Stimulated activated CD4-positive, alpha-beta T cell treated with anti-CD3 and anti-CD28 coated beads, Interleukin-12 subunit alpha, Interleukin-12 subunit beta, amount 100 ng/mL, for 24 hours (primary cell): ENCODE measurements around the gene AP1S3.
A peak's percentile ranks its signal among the peaks of the same experiment; 100 is the strongest.
"Not testable (repeated sequence)": the region's sequence is repeated elsewhere in the genome, so short reads cannot be mapped to it uniquely, and the experiment has no call there.

Experiments used
- DNase-seq, 2 experiments: peaks; one replicate each; pipeline ENCODE4 v3.0.0-alpha.2; 2020; ENCODE audit warnings: low read depth in 2 of 2

The AP1S3 gene

DNA sequence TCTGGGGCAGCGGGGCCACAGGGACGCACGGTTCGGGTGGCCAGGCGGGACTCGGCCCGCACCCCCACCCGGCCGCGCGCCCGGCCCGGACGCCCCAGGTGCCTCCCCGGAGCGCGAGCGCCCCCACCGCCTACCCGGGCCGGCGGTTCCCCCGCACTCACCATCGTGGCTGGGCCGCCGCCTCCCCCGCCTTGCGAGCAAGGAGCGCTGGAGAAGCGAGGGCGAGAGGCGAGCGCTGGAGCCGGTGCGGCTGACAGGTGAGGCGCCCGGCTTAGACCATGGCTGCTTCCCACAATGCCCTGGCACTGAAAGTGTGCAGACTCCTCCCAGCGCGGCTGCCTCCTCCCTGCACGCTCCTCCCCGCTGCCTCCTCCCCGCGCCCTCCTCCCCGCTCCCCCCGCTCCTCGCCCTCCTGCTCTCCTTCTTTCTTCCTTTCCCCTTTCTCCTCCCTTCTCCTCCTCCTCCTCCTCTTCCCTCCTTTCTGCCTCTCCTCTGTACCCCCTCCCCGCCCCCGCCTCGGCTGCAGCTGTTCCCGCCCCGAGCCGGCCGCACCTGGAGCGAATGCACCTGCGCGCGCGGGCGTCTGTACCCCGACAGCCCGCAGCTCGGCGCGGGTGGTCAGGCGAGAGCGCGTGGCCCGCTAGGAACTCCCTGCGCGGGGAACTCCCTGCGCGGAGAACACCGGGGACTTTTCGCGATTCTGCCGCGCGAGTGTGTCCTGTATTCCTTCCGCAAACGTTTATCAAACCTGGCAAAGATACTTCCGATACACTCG lies at the start of gene AP1S3:
AP1S3 (minus strand) TSS at position 296 of the 775 bp plus-strand sequence; CDS start at position 164, 132 bp downstream.
- DNase-seq, result peak; percentile 59 to 65

- no peak for DNase-seq
Measured at GRCh38 chr2:223887127-223887526, 49.7 kb upstream of the AP1S3 start.

DNA sequence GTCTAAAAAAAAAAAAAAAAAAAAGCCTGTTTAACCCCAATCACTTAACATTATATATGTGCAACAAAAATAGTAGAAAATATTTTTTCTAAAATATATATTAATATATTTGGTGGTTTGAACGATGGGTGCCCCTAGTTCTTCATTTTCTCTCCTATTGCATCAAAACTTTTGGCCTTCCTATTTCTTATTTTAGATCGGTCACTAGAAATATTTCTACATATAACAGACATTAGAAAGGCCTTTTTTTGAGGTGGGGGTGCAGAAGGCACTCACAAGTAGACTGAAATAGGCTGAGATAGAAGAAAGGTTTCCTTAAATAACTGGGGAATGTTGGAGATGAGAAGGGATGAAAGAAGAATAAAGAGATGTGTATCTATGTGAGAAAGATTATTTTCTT lies 49.3 kb upstream of the AP1S3 start:
- DNase-seq, result no peak

DNA sequence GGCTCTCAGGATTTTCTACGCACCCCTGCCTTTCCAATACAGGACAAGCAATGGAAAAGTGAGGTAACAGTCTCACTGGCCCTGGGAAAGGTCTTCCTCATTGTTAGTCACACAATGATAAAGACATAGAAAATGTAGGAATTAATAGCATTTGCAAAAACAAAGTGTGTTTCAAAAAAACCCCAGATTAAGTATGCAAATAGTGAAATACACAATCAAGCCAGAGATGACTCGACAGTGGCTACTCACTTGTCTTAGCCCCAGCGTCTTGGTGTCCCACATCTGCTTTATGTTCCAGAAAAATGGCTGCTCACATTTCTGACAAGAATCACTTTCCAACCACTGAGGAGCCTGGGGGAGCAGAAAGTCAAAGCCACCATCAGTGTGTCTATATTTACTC lies 47.0 kb upstream of the AP1S3 start:
- DNase-seq, result no peak

DNA sequence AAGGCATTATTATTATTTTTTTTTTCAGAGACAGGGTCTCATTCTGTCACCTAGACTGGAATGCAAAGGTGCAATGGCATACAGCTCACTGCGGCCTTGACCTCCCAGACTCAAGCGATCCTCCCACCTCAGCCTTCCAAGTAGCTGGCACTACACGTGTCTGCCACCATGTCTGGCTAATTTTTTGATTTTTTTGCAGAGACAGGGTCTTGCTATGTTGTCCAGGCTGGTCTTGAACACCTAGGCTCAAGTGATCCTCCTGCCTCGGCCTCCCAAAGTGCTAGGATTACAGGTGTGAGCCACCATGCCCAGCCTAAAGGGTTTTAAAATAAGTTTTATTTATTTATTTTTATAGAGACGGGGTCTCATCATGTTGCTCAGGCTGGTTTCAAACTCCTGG lies 45.3 kb upstream of the AP1S3 start:
- no peak for DNase-seq

DNA sequence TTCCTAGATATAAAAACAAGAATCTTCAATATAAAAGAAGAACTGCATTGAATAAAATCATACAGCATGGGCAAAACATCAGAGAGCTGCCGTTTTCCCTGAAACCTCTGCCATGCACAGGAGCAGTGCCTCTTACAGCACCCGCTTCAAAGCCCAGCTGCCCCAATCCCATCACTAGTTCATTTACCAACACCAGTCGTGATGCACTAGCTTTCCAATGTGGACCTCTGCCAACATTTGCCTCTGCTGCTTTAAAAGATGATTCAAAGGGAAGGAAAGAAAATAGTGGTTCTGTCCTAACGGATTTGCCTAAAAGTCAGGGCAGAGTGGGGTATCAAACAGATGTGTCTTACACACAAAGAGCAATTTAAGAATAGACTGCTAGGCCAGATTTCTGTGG lies 43.4 kb upstream of the AP1S3 start:
- no peak for DNase-seq

- no peak for DNase-seq
Measured at GRCh38 chr2:223877721-223878410, 40.5 kb upstream of the AP1S3 start.

DNA sequence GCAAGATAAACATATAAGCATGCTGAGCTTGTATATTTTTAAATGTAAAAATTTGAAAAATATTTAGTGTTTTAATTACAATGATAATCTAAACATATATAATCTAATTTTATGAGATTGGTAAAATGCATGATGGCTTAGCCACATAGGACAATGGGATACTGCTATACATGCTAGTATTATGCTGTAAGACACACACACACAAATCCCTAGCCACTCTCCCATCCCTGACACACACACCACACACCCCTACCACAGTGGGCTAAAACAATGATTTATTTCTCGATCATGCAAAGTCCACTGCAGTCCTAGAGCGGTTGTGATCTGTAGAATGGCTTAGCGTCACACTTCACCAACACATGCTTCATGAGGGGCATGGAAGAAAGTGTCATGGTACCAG lies 36.3 kb upstream of the AP1S3 start:
- DNase-seq, result no peak

- not testable (repeated sequence) for DNase-seq
Measured at GRCh38 chr2:223872772-223873171, 35.4 kb upstream of the AP1S3 start.

- not testable (repeated sequence) for DNase-seq
Measured at GRCh38 chr2:223871661-223872060, 34.3 kb upstream of the AP1S3 start.

GRCh38 chr2:223870840-223871611 lies 33.6 kb upstream of the AP1S3 start:
- DNase-seq, result no peak

GRCh38 chr2:223868005-223868404 lies 30.6 kb upstream of the AP1S3 start:
- DNase-seq, result no peak

GRCh38 chr2:223865907-223866508 lies 28.6 kb upstream of the AP1S3 start:
- DNase-seq, result no peak

DNA sequence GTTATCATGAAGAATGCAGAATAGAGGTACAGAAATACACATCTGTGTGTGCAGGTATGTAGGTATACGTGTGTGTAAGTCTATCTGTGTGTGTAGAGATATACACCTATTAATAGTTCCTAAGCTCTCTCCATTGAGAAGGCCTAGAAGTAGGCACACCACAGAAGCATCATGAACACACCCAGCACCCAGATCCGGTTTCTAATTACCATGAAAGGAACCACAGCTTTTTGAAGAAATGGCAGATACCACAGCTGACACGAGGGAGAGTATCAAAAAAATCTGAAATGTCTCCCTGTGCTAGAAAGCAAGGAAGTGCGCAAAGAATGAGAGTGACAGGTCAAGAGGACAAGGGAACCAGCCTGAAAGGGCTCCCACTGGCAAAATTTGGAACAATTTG lies 27.7 kb upstream of the AP1S3 start:
- DNase-seq, result no peak

DNA sequence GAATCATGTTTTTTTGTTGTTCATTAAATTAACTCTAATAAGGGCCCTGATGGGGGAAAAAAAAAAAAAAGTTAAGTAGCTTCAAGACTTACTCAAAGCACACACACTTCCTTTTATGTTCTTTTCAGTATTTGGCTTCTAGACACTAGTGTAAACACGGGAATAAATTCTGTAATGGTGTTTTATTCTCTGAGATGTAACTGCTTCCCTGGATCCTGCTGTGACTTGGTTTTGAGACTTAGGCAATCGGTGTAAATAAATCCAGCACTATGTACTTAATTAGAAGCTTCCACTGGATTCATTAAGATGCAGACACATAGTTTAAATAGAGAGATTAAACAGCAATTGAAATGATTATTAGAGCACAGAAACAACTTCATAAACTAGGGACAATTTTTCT lies 26.1 kb upstream of the AP1S3 start:
- no peak for DNase-seq

DNA sequence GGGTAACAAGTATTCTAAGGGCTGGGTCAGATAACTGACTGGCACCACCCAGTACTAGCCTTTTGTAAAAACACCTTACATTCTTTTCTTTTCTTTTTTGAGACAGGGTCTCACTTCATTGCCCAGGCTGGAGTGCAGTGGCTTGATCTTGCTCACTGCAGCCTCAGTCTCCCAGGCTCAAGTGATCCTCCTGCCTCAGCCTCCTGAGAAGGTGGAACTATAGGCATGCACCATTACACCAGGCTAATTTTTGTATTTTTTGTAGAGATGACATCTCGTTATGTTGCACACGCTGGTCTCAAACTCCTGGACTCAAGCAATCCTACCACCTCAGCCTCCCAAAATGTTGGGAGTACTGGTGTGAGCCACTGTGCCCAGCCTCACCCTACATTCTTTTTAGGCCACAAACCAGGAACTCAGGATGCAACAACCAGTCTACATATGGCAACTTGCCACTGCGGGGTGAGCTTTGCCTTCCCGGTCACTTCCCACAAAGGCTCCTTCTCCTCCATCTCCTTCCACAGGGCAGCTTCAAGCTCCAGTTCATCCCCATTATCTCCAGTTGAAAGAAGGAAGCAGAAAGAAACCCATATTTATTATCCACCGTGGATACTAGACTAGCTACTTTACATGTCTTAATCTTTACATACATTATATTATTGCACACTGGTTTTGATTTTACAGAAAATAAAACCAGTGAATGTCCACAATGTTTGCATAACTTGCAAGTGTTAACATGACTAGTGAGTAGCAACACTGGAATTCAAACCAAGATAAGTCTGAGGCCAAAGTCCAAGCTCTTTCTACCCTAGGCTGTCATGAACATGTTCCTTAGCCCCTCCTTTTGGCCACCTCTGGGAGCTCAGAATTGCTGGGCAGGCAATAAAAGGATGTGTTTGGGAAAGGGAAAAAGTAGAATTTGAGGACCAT lies 23.7 kb upstream of the AP1S3 start:
- DNase-seq, result no peak

GRCh38 chr2:223859070-223859469 lies 21.7 kb upstream of the AP1S3 start:
- no peak for DNase-seq

GRCh38 chr2:223856584-223856983 lies 19.2 kb upstream of the AP1S3 start:
- DNase-seq, result no peak

DNA sequence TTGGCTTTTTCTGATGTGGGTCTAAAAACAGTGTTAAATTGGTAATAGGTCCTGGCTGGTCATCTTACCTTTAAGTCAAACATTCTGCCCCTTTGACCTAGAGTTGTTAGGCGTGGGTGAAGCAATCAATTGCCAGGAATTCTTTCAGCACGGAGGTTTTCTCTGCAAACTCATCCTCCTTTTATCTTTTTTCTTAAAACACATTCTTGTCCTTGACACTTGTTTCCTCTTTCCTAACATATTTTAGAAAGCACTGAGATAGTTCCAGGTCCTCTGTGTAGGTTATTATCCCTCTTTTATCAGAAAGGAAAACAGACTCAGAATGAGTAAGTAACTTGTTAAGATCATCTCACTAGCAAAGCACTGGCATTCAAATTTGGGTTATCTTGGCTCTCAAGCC lies 18.6 kb upstream of the AP1S3 start:
- no peak for DNase-seq

GRCh38 chr2:223855426-223855825 lies 18.0 kb upstream of the AP1S3 start:
- no peak for DNase-seq

DNA sequence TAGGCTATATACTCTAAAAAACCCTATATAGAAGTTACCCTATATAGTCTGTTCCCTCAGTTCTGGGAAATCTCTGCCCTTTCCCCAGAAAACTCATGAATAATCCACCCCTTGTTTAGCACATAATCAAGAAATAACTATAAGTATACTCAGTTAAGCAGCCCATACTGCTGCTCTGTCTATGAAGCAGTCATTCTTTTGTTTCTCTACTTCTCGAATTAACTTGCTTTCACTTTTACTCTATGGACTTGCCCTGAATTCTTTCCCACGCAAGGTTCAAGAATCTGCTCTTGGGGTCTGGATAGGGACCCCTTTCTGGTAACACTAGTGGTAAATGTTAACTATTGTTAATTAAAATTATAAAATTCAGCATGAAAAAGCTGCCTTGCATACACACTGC lies 17.4 kb upstream of the AP1S3 start:
- DNase-seq, result no peak
